Ovary (tissue), 9 donors: ENCODE measurements around the gene CD72. TPM values are rescaled to one million over a fixed set of nuclear protein-coding genes. Genes with fewer than 3 reads are reported as not detected.

Source experiments
- DNase-seq, 5 donors: peaks; one replicate each; pipeline ENCODE4 v3.0.0-alpha.2; 2019 to 2020
- H3K27ac ChIP-seq, 2 donors: fragments of 200-600 bp; one replicate each; pipeline versions ENCODE4 v1.5.1 to v1.8.0; 2019 to 2022
- H3K27me3 ChIP-seq: fragments of 200-600 bp; one replicate; pipeline ENCODE4 v1.8.0; 2022
- H3K36me3 ChIP-seq: fragments of 200-600 bp; sonication (generic); one replicate; pipeline ENCODE4 v1.5.1; 2019
- H3K4me1 ChIP-seq: one replicate; pipeline ENCODE4 v1.8.1; 2013; ENCODE audit warnings: mild to moderate bottlenecking, moderate library complexity; ENCODE audit not compliant: insufficient read depth
- H3K4me3 ChIP-seq: fragments of 200-600 bp; sonication (generic); one replicate; pipeline ENCODE4 v1.5.1; 2017
- H3K9me3 ChIP-seq, 2 donors: fragments of 200-600 bp in 1 of 2; sonication (generic) in 1 of 2; one replicate each; pipeline versions ENCODE4 v1.5.1 to v1.8.1; 2013 to 2019; ENCODE audit warnings: mild to moderate bottlenecking in 1 of 2, moderate library complexity in 1 of 2
- CTCF ChIP-seq, 3 donors: fragments of 450-650 bp in 2 of 3; fragments of 200-600 bp in 1 of 3; IDR thresholded peaks; one replicate each; pipeline versions ENCODE4 v1.5.1 to v1.8.0; 2016 to 2022; ENCODE audit warnings: antibody characterized with exemption in 3 of 3, mild to moderate bottlenecking in 1 of 3
- EP300 ChIP-seq: sonication (generic); formaldehyde crosslinking; IDR thresholded peaks from one replicate; pipeline ENCODE4 v1.6.1; 2017; ENCODE audit warnings: antibody characterized with exemption
- POLR2A ChIP-seq: fragments of 450-650 bp; IDR thresholded peaks from one replicate; pipeline ENCODE4 v1.6.1; 2017; ENCODE audit warnings: antibody characterized with exemption, mild to moderate bottlenecking, moderate library complexity
- WGBS, 3 donors: extraction: QIAGEN DNeasy Blood & Tissue Kit in 1 of 3; methylation state at CpG; one replicate each; pipeline versions ENCODE4 v1.1.5 to v1.1.7; 2013 to 2017; 5-methylcytosine and 5-hydroxymethylcytosine counted together
- intact Hi-C, 4 donors: fragments of 100-400 bp; cut with DNase I; formaldehyde crosslinking; loops; one replicate each; pipeline versions ENCODE4 v1.11.0 to v1.15.1; 2022 to 2023
- polyA plus RNA-seq, 2 donors: library from polyadenylated mRNA; stranded (reverse); fragments of 200-250 nt in 1 of 2; fragments of 350-450 nt in 1 of 2; fragmentation: Illumina TruSeq in 1 of 2; extraction: RNeasy Lipid Tissue Mini Kit (QIAGEN cat#74804) in 1 of 2; gene quantifications; one replicate each; pipeline ENCODE4 v1.2.3, GENCODE V29; 2013 to 2014
- total RNA-seq, 7 donors: library from RNA; depleted of rRNA in 2 of 7; stranded (reverse); fragments of >200 nt in 2 of 7; fragmentation: NEBNext Ultra II Directional in 3 of 7; extraction: Animal tissue kit (Norgen Biotek cat#: 25700) in 3 of 7; gene quantifications; one replicate each; pipeline versions ENCODE4 v1.1.0 to v1.2.4, GENCODE V29; 2016 to 2023
- donor health status: DM: no; HTN: no; CAD: no; lungs with moderate emphysema.
- donor health status: DM: no; HTN: no; CAD: no.
- donor health status: Bipolar disorder and iron deficiency.
- donor health status: DM: yes; HTN: yes; CAD: no.
- donor health status: DM: no; HTN: no; CAD: no.
- donor health status: DM: yes; HTN: yes; CAD: no.

CD72 gene
- total and polyA plus RNA-seq, 9 donors, result 0.28 to 4.1 (median 1.2) TPM

GRCh38 chr9:35636135-35636876, 18.1 kb upstream of the CD72 start:
- Histone ChIP-seq H3K4me3 (no peak overlapping the region), H3K9me3 (no peaks in the 10 kb centered on the region), H3K27me3 (no peaks in the 10 kb centered on the region), H3K27ac (no peak overlapping the region), H3K4me1 (no peaks in the 10 kb centered on the region), H3K36me3 (no peaks in the 10 kb centered on the region)
- DNase-seq, result no peak
- intact Hi-C loops, result no loop called here
- 71 to 85% (median 80%) methylated on average over 9 of the region's 9 CpGs for WGBS, 3 donors
- TF ChIP-seq CTCF (IDR thresholded peaks at IDR 0.05), result no peak
- TF ChIP-seq EP300, result no peak
- no peak for TF ChIP-seq POLR2A

- H3K27ac ChIP-seq, result no peak overlapping the region
- intact Hi-C loops, result no loop called here
- no peak for DNase-seq
- TF ChIP-seq CTCF (IDR thresholded peaks at IDR 0.05) (no peak), POLR2A (no peak), EP300 (no peak)
- H3K36me3 ChIP-seq, result no peaks in the 10 kb centered on the region
- H3K27me3 ChIP-seq, result no peaks in the 10 kb centered on the region
- no peak overlapping the region for H3K4me3 ChIP-seq
- no peaks in the 10 kb centered on the region for H3K9me3 ChIP-seq
- no peaks in the 10 kb centered on the region for H3K4me1 ChIP-seq
These were observed 17.5 kb upstream of the CD72 start for GRCh38 chr9:35635730-35636129.

GRCh38 chr9:35629597-35629996, 11.4 kb upstream of the CD72 start:
- H3K9me3 ChIP-seq, result no peaks in the 10 kb centered on the region
- no peaks in the 10 kb centered on the region for H3K4me1 ChIP-seq
- 83 to 87% (median 84%) methylated on average over 5 of the region's 5 CpGs for WGBS, 3 donors
- TF ChIP-seq EP300 (no peak), CTCF (IDR thresholded peaks at IDR 0.05) (no peak), POLR2A (no peak)
- no peak for DNase-seq
- no peak overlapping the region for H3K27ac ChIP-seq
- intact Hi-C loops, result no loop called here
- no peaks in the 10 kb centered on the region for H3K27me3 ChIP-seq
- no peaks in the 10 kb centered on the region for H3K36me3 ChIP-seq
- H3K4me3 ChIP-seq, result no peak overlapping the region

GRCh38 chr9:35628389-35628991, 10.3 kb upstream of the CD72 start:
- DNase-seq, result no peak
- no peaks in the 10 kb centered on the region for H3K9me3 ChIP-seq
- no peaks in the 10 kb centered on the region for H3K4me1 ChIP-seq
- intact Hi-C loops, result no loop called here
- H3K27ac ChIP-seq, result no peak overlapping the region
- H3K27me3 ChIP-seq, result no peaks in the 10 kb centered on the region
- no peaks in the 10 kb centered on the region for H3K36me3 ChIP-seq
- WGBS, 3 donors, result 89 to 92% (median 92%) methylated on average over 6 of the region's 6 CpGs
- TF ChIP-seq CTCF (IDR thresholded peaks at IDR 0.05) (no peak), POLR2A (no peak), EP300 (no peak)
- H3K4me3 ChIP-seq, result no peak overlapping the region
